Left ventricle myocardium inferior (tissue), 1 donor: ENCODE data around the gene STC2. TPM values are rescaled to one million over a fixed set of nuclear protein-coding genes. Genes with fewer than 3 reads are reported as not detected.

Experiments
- DNase-seq: peaks from one replicate; pipeline ENCODE4 v3.0.0-alpha.2; 2020
- H3K27ac ChIP-seq: fragments of 200-600 bp; replicated peaks from 2 replicates; pipeline ENCODE4 v1.8.0; 2021
- H3K27me3 ChIP-seq: fragments of 200-600 bp; 2 replicates; pipeline ENCODE4 v1.8.0; 2021; ENCODE audit warnings: low read depth
- H3K36me3 ChIP-seq: fragments of 200-600 bp; 2 replicates; pipeline ENCODE4 v1.8.0; 2021
- H3K4me1 ChIP-seq: fragments of 200-600 bp; 2 replicates; pipeline ENCODE4 v1.8.0; 2021
- H3K4me3 ChIP-seq: fragments of 200-600 bp; 2 replicates; pipeline ENCODE4 v1.8.0; 2021; ENCODE audit warnings: mild to moderate bottlenecking, moderate library complexity
- H3K9me3 ChIP-seq: fragments of 200-600 bp; replicated peaks from 2 replicates; pipeline ENCODE4 v1.8.0; 2021
- CTCF ChIP-seq: fragments of 200-600 bp; IDR thresholded peaks from 2 replicates; pipeline ENCODE4 v1.8.0; 2021; ENCODE audit warnings: antibody characterized with exemption, mild to moderate bottlenecking, borderline replicate concordance
- intact Hi-C: fragments of 100-400 bp; cut with micrococcal nuclease; formaldehyde crosslinking; loops from one replicate; pipeline ENCODE4 v1.11.0; 2022
- total RNA-seq: library from RNA; stranded (reverse); fragmentation: NEBNext Ultra II Directional; extraction: Animal tissue kit (Norgen Biotek cat#: 25700); gene quantifications from one replicate; pipeline ENCODE4 v1.2.1, GENCODE V29; 2021
- donor health status: DM: no; HTN: yes; CAD: no; lungs with severe emphysema.

STC2 gene
- total RNA-seq, 1 donor from 2014 or later, result 12.4 TPM

- Histone ChIP-seq H3K27me3 (no peaks in the 10 kb centered on the region), H3K27ac (peak overlapping the region; percentile 22), H3K36me3 (no peaks in the 10 kb centered on the region), H3K4me3 (no peak overlapping the region), H3K9me3 (peaks cover 8% of the 10 kb centered on the region), H3K4me1 (no peaks in the 10 kb centered on the region)
- no peak for TF ChIP-seq CTCF
- intact Hi-C loops, result no loop called here
- no peak for DNase-seq
Measured at GRCh38 chr5:173352366-173353349, 24.4 kb upstream of the STC2 start.

- Histone ChIP-seq H3K36me3 (no peaks in the 10 kb centered on the region), H3K27me3 (no peaks in the 10 kb centered on the region), H3K9me3 (no peaks in the 10 kb centered on the region), H3K27ac (no peak overlapping the region), H3K4me3 (no peak overlapping the region), H3K4me1 (no peaks in the 10 kb centered on the region)
- no peak for DNase-seq
- no peak for TF ChIP-seq CTCF
- intact Hi-C loops, result no loop called here
Measured at GRCh38 chr5:173342813-173343755, 14.9 kb upstream of the STC2 start.

GRCh38 chr5:173341961-173342430, 13.8 kb upstream of the STC2 start:
- TF ChIP-seq CTCF, result no peak
- DNase-seq, result no peak
- intact Hi-C loops, result no loop called here

GRCh38 chr5:173340984-173341383, 12.8 kb upstream of the STC2 start:
- no peak for DNase-seq
- Histone ChIP-seq H3K36me3 (no peaks in the 10 kb centered on the region), H3K9me3 (no peaks in the 10 kb centered on the region), H3K4me1 (no peaks in the 10 kb centered on the region), H3K4me3 (no peak overlapping the region), H3K27ac (no peak overlapping the region), H3K27me3 (no peaks in the 10 kb centered on the region)
- intact Hi-C loops, result no loop called here
- TF ChIP-seq CTCF, result no peak

More at GRCh38 chr5:173341961-173342430, 13.8 kb upstream of the STC2 start:
- no peak overlapping the region for H3K4me3 ChIP-seq
- H3K9me3 ChIP-seq, result no peaks in the 10 kb centered on the region
- H3K27ac ChIP-seq, result no peak overlapping the region
- no peaks in the 10 kb centered on the region for H3K4me1 ChIP-seq
- no peaks in the 10 kb centered on the region for H3K36me3 ChIP-seq
- H3K27me3 ChIP-seq, result no peaks in the 10 kb centered on the region

- intact Hi-C loops, result no loop called here
Measured at GRCh38 chr5:173340451-173340850, 12.2 kb upstream of the STC2 start.

More at GRCh38 chr5:173340451-173340850, 12.2 kb upstream of the STC2 start:
- no peak for TF ChIP-seq CTCF
- DNase-seq, result no peak
- H3K4me3 ChIP-seq, result no peak overlapping the region
- H3K27me3 ChIP-seq, result no peaks in the 10 kb centered on the region
- H3K36me3 ChIP-seq, result no peaks in the 10 kb centered on the region
- no peaks in the 10 kb centered on the region for H3K4me1 ChIP-seq
- H3K9me3 ChIP-seq, result no peaks in the 10 kb centered on the region
- no peak overlapping the region for H3K27ac ChIP-seq
